ENCODE measurements around the gene FRMD4A. TPM values are rescaled to one million over a fixed set of nuclear protein-coding genes. Genes with fewer than 3 reads are reported as not detected.

Gene FRMD4A
- total RNA-seq, 1 experiment from 2014 or later, result 19.6 TPM

DNA sequence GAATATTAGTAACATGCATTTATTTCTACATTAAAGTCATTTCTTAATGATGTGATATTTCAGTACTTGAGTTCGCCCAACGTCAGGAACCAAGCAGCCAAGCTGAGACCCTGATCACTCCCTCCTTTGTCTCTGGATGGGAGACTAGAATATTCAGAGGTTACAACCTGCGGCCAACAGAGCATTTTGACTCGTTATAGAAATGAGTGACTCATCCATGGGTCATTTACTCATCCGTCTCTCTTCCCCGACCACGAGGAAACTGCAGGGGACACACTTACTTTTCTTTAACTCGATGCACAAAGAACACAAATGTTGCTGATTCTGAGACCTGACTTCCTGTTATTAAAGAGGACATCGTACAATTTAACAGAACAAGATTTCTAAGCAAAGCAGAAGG lies 343.3 kb downstream of the FRMD4A start:
- Histone ChIP-seq H2AFZ (ENCODE audit: low read length) (no peak overlapping the region), H3K23ac (ENCODE audit: insufficient read length, low read depth, low read length) (no peak overlapping the region), H4K20me1 (ENCODE audit: control insufficient read depth, insufficient read depth, insufficient read length) (no peaks in the 10 kb centered on the region), H3K9ac (ENCODE audit: extremely low read depth, insufficient read length, low read length) (no peak overlapping the region), H2BK5ac (ENCODE audit: insufficient read length, low read length) (no peak overlapping the region), H2AK5ac (ENCODE audit: insufficient read length, low read length) (no peak overlapping the region), H3K27me3 (ENCODE audit: insufficient read depth, low read length) (no peaks in the 10 kb centered on the region), H2BK12ac (ENCODE audit: insufficient read length, low read depth, low read length) (no peak overlapping the region), H4K8ac (replicated peaks; ENCODE audit: insufficient read length, low read depth, low read length) (no peak overlapping the region), H3K14ac (ENCODE audit: insufficient read depth, low read length) (no peak overlapping the region), H3K56ac (ENCODE audit: insufficient read length, low read depth, low read length) (no peak overlapping the region), H3K9me3 (ENCODE audit: control insufficient read depth, low read depth, low read length) (no peaks in the 10 kb centered on the region), H3K23me2 (ENCODE audit: insufficient read length, low read depth, low read length, poor library complexity, severe bottlenecking) (no peaks in the 10 kb centered on the region), H3K79me1 (ENCODE audit: insufficient read depth, low read depth, low read length, poor library complexity, severe bottlenecking) (no peaks in the 10 kb centered on the region), H2BK20ac (ENCODE audit: low read depth, low read length, poor library complexity, severe bottlenecking) (no peak overlapping the region), H3T11ph (ENCODE audit: low read length) (no peak overlapping the region), H3K4ac (ENCODE audit: low read depth, low read length) (no peak overlapping the region), H2BK15ac (ENCODE audit: low read depth, low read length) (no peak overlapping the region), H2BK120ac (ENCODE audit: low read depth, low read length, poor library complexity, severe bottlenecking) (no peak overlapping the region), H3K18ac (ENCODE audit: insufficient read length, low read depth, low read length) (no peak overlapping the region), H3K4me1 (ENCODE audit: insufficient read depth, low read length) (no peaks in the 10 kb centered on the region), H3K4me2 (ENCODE audit: insufficient read depth, insufficient read length, low read length) (no peak overlapping the region), H4K91ac (ENCODE audit: insufficient read length, low read depth, low read length) (no peak overlapping the region), H4K5ac (ENCODE audit: insufficient read length, low read depth, low read length) (no peak overlapping the region), H3K27ac (ENCODE audit: insufficient read length, low read depth, low read length) (no peak overlapping the region), H3K79me2 (ENCODE audit: insufficient read depth, low read length) (no peaks in the 10 kb centered on the region)
- no peaks in the 10 kb centered on the region; a peak in 2 of 5 replicates for H3K9me3 Mint-ChIP-seq
- WGBS (ENCODE audit: extremely low coverage, insufficient read length, low lambda C conversion rate), result no CpG with 5 or more reads among the region's 9 CpGs
- H3K36me3 Mint-ChIP-seq (ENCODE audit: insufficient read depth in 1 of 3, low read depth in 3 of 3), result no peaks in the 10 kb centered on the region; a peak in 1 of 7 replicates
- no peak overlapping the region for H3K4me3 Mint-ChIP-seq
- no peaks in the 10 kb centered on the region; the same call in 1 of the 2 replicates for H3K27me3 Mint-ChIP-seq (ENCODE audit: low read depth)
- no peak overlapping the region for H3K27ac Mint-ChIP-seq
- H3K4me1 Mint-ChIP-seq, result peaks cover 18 to 26% of the 10 kb centered on the region in 2 experiments
- no peak for DNase-seq
- TF ChIP-seq, protein P1, sequence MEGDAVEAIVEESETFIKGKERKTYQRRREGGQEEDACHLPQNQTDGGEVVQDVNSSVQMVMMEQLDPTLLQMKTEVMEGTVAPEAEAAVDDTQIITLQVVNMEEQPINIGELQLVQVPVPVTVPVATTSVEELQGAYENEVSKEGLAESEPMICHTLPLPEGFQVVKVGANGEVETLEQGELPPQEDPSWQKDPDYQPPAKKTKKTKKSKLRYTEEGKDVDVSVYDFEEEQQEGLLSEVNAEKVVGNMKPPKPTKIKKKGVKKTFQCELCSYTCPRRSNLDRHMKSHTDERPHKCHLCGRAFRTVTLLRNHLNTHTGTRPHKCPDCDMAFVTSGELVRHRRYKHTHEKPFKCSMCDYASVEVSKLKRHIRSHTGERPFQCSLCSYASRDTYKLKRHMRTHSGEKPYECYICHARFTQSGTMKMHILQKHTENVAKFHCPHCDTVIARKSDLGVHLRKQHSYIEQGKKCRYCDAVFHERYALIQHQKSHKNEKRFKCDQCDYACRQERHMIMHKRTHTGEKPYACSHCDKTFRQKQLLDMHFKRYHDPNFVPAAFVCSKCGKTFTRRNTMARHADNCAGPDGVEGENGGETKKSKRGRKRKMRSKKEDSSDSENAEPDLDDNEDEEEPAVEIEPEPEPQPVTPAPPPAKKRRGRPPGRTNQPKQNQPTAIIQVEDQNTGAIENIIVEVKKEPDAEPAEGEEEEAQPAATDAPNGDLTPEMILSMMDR (conservative IDR thresholded peaks at IDR 0.05), result no peak

Measured in H9 (cell line).